GM12801 (cell line): ENCODE data around the gene IFNA6.

Source experiments
- CTCF ChIP-seq: IDR thresholded peaks from one replicate; pipeline ENCODE4 v1.5.1; 2011; ENCODE audit warnings: control low read depth; ENCODE audit not compliant: insufficient read length; ENCODE audit errors: extremely low read depth

The IFNA6 gene

DNA sequence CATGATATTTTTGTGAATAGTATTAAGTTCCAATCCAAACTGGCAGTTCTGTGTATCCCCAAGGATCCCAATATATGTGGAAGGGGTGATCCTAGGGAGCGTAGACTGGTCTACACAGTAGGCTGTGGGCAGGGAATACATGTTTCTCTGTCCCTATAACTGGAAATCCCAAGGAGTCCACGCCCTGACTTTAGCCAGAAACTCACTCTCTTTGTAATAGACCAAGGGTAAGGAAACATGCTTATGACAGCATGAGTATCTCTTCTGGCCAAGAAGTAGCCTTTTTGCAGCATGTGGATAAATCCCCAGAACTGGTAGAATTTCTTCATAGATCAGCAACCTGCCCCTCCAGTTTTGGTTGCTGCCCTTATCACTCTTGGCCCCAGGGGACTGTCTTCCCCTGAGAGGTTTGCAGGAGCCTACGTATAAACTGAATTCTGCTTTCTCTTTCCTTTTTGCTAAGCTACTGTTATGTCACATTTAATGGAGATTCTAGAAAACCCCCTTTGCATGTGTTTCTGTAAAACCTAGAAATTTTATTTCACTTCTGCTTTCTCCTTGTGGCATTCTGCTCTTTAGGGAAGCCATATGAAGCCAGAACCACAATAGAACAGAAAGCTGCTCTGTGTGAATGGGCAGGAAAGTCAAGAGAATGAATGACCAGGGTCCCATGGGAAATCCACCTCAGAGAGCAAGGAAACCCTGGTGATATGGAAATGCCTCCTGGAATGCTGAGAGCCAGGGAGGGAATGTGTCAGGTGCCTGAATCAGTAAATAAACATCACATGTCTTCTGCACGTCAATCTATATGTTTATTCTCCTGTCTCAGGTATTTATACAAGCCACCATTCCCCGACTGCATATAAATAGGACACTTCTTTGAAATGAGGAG lies 31.0 kb upstream of the IFNA6 start:
- TF ChIP-seq CTCF, result no peak

- TF ChIP-seq CTCF, result no peak
Measured at GRCh38 chr9:21367957-21368356, 17.3 kb upstream of the IFNA6 start, which contains the start of gene IFNA13. Gene IFNA13, minus strand, starts transcription at chr9:21368057. Its CDS starts 47 bp downstream, at chr9:21368010.

DNA sequence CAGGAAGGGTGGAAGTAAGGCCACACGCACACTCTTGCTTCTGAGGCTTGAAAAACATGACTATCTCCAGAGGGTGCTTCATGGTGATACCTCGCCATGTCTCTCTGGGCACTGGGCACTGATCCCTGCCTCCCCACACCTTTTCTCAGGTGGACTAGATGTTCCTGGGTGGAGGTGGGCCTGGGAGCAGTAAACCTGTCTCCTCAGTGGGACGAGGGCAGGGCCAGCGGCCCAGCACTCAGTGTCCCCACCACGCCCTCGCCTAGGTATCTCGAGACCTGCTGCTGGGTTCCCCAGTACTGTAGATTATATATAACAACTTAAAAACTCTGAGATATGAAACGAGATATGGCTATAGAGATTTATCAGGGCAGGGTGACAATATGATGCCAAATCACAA lies 11.6 kb upstream of the IFNA6 start:
- no peak for TF ChIP-seq CTCF

DNA sequence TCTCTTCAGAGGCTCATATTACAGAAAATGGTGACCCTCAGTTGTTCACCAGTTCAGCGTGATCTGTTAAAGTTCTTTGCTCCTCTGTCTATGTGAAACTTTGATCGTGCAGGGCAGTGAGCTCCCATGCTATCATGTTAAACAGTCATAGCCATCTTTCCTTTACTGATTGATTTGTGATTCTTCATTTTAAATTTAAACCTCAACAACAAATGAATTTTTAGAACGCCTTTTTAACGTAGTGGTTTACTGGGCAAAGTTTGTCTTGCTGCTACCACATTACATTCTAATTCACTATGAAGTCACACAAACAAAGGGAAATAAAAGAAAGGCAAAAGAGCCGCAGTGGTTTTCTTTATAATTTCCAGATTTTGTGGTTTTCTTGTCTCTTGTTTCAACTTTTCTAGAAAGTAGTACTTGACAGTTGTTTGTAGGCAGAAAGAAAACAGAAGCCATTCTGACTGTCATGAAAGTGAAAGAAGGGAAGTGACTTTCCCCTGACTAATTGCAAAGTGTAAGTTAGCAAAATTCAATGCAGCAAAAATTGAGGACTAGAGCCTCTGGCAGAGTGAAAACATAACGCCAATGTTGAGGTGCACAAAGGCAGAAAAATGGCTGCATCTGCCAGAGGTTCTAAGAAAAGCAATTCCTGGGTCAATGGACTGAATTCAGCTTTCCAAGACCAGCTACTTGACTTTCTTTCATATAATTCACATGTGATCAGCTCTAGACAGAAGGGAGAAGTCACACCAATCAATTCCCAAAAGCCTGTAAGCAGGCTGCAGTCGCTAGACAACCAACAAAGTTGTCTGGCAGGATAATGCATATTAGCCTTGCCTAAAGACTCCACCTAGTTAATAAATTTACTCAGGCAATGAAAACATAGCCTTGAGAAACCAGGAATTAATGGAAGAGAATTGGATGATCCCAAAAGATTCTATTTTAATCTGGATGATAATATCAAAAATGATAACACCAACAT lies 7.1 kb upstream of the IFNA6 start:
- no peak for TF ChIP-seq CTCF

GRCh38 chr9:21348430-21348970 lies 2.2 kb downstream of the IFNA6 start:
- TF ChIP-seq CTCF, result no peak

- no peak for TF ChIP-seq CTCF
Measured at GRCh38 chr9:21340735-21341134, 10.0 kb downstream of the IFNA6 start.

DNA sequence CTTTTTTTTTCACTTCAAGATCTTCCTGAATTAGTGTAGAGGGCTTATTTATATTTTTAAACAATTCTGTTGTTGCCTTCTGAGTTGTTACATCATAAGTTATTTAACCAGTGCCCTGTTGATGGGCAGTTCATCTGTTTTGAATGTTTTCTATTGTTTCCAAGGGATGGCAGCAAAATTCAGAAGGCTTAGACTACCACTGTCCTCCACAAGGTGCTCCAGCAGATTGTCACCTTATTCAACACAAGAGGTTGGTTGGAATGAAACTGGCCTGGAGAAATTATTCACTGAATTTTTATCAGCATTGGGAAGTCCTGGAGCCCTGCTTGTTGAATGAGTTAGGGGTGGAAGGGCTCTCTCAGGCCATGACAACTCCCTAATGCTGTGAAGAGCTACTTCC lies 14.2 kb downstream of the IFNA6 start:
- TF ChIP-seq CTCF, result no peak
